Muscle of arm (tissue), 14 donors: ENCODE data around the gene UBL7. TPM values are rescaled to one million over a fixed set of nuclear protein-coding genes. Genes with fewer than 3 reads are reported as not detected.
"Not testable (repeated sequence)": the region's sequence is repeated elsewhere in the genome, so short reads cannot be mapped to it uniquely, and the experiment has no call there.

Source experiments
- DNase-seq: peaks from one replicate; pipeline ENCODE4 v3.0.0-alpha.2; 2013
- long read RNA-seq, 11 donors: transcript quantifications; one replicate each; lab custom pipeline, GENCODE V29; 2026
- polyA plus RNA-seq, 12 donors: library from polyadenylated mRNA; unstranded; fragments of 120-200 nt; gene quantifications; one replicate each; pipeline ENCODE4 v1.2.1, GENCODE V29; 2013; ENCODE audit not compliant: insufficient read length in 12 of 12

UBL7 gene
- 10 to 100 TPM in 11 of 12 donors, not detected in 1; 24.7 to 45.8 (median 32.4) TPM for polyA plus RNA-seq
- long read RNA-seq, donor 1, transcript UBL7-201 (11 exons, 1,360 nt) = minor isoform, 8 of 17 reads
- long read RNA-seq, donor 1, transcript UBL7-202 (11 exons, 1,427 nt) = major isoform, 9 of 17 reads
- long read RNA-seq, donor 1, partial matches to known transcripts = 0 of 17 reads
- long read RNA-seq, donor 1, other reads (novel, unspliced or antisense) = 0 of 17 reads
- long read RNA-seq, donor 2, transcript UBL7-202 (11 exons, 1,427 nt) = major isoform, 7 of 13 reads
- long read RNA-seq, donor 2, partial matches to known transcripts = 0 of 13 reads
- long read RNA-seq, donor 2, other reads (novel, unspliced or antisense) = 0 of 13 reads
- long read RNA-seq, donor 3, partial matches to known transcripts = 0 of 4 reads
- long read RNA-seq, donor 3, other reads (novel, unspliced or antisense) = 0 of 4 reads
- long read RNA-seq, donor 4, partial matches to known transcripts = 0 of 3 reads
- long read RNA-seq, donor 4, other reads (novel, unspliced or antisense) = 0 of 3 reads
- long read RNA-seq, donor 5, transcript UBL7-202 (11 exons, 1,427 nt) = major isoform, 9 of 18 reads
- long read RNA-seq, donor 5, partial matches to known transcripts = 0 of 18 reads
- long read RNA-seq, donor 5, other reads (novel, unspliced or antisense) = 5 of 18 reads
- long read RNA-seq, donor 6, partial matches to known transcripts = 0 of 7 reads
- long read RNA-seq, donor 6, other reads (novel, unspliced or antisense) = 0 of 7 reads
- long read RNA-seq, donor 7, partial matches to known transcripts = 0 of 6 reads
- long read RNA-seq, donor 7, other reads (novel, unspliced or antisense) = 0 of 6 reads
- long read RNA-seq, donor 8, transcript UBL7-202 (11 exons, 1,427 nt) = major isoform, 7 of 13 reads
- long read RNA-seq, donor 8, partial matches to known transcripts = 0 of 13 reads
- long read RNA-seq, donor 8, other reads (novel, unspliced or antisense) = 0 of 13 reads
- long read RNA-seq, donor 9, transcript UBL7-202 (11 exons, 1,427 nt) = major isoform, 5 of 9 reads
- long read RNA-seq, donor 9, partial matches to known transcripts = 0 of 9 reads
- long read RNA-seq, donor 9, other reads (novel, unspliced or antisense) = 0 of 9 reads
- long read RNA-seq, donor 10, transcript UBL7-201 (11 exons, 1,360 nt) = major isoform, 10 of 13 reads
- long read RNA-seq, donor 10, partial matches to known transcripts = 0 of 13 reads
- long read RNA-seq, donor 10, other reads (novel, unspliced or antisense) = 0 of 13 reads
- long read RNA-seq, donor 11, transcript UBL7-201 (11 exons, 1,360 nt) = major isoform, 5 of 10 reads
- long read RNA-seq, donor 11, transcript UBL7-202 (11 exons, 1,427 nt) = major isoform, 5 of 10 reads
- long read RNA-seq, donor 11, partial matches to known transcripts = 0 of 10 reads
- long read RNA-seq, donor 11, other reads (novel, unspliced or antisense) = 0 of 10 reads

DNA sequence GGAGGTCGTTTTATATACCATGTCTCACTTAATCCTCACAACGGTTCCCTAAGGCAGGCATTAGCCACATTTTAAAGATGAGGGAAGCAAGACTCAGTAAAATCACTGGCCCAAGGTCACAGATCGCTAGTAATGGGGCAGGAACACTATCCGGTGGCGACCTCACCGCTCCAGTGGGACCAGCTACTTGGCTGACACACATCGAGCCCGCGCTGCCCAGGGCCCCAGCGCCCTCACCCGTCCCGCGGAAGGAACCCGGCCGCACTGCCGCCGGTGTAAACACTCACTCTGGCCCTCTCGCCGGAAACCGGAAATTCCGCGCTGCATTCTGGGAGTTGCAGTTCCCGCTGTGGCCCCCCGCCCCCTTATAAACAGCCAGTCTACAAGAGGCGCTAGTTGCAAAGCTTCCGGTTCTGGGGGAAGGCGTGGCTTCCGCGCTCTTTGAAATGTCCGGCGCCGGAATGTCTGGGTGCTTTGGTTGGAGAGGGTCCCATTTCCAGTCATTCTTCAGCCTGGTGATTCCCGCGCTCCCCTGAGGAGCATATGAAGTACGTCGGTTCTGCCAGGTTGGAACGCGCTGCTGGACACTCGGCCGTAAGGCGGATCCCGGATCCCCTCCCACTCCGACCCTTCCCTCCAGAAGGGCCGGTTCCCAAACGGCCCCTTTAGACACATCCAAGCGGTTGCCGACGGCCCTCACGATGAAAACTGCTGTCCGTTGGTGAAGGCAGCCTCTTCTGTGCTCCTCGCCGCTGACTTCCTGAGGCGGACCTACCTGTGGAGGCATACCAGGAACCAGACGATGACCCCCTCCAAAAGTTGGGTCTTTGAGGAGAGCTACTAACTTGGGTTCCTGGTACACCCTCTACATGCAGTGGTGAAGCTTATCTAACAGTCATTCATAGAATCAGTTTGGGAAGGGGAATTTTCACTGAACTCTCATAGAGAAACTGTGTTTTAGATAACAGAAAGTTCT lies at the start of gene UBL7:
Gene UBL7, minus strand, starts transcription at position 290 of the 976 bp plus-strand sequence. CDS start 2,293 bp downstream, outside the sequence.
- peak; percentile 95 for DNase-seq

DNA sequence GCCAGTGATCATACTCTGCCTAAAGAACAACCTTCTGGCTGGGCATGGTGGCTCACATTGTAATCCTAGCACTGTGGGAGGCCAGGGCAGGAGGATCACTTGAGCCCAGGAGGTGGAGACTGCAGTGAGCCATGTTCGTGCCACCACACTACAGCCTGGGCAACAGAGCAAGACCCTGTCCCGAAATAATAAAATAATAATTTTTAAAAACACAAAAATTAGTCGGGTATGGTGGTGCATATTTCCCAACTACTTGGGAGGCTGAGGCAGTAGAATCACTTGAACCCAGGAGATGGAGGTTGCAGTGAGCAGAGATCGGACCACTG lies 45.5 kb upstream of the UBL7 start:
- DNase-seq = no peak

DNA sequence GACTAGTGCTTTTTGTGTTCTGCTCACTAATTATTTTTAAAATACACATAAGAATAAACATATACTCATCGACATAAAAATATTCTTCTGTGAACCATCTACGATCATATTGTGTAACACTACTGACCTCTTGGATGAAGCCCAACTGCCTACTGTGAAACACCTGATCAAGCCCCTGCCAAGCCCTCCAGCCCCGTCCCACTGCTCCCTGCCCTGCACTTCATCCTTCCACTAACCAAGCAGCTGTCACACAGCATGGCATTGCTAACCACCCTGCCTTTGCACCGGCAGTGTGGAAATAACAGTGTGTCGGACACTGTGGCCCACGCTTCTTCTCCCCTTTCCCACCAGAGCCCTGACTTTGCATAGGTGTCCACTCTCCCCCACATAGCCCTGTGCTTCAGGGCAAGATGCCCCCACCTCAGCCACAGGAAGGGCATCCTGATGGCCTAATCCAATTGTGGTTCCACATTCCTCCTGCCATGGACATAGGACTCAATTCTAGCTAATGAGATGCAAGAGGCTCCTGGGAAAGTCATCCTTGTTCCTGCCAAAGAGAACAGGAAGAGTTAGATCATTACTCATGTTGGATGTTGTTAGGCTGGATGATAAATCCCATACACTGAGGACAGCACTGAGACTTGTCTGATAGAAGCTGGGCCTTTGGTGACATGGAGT lies 45.0 kb upstream of the UBL7 start:
- DNase-seq = no peak

- DNase-seq = no peak
Observed at GRCh38 chr15:74504836-74505235, 43.9 kb upstream of the UBL7 start.

DNA sequence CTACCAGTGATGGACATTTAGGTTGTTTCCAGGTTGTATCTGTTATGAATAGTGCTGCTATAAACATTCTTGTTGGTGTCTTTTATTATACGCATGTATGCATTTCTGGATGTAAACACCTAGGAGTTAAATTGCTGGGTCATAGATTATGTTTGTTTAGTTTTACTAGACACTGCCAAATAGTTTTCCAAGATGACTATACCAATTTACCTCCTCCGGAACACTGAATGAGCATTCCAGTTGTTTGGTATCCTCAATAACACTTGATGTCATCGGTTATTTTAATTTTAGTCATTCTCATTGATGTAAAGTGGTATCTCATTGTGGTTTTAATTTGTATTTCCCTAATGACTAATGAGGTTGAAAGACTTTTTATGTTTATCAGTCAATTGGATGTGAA lies 43.5 kb upstream of the UBL7 start:
- no peak for DNase-seq

- no peak for DNase-seq
Observed at GRCh38 chr15:74502301-74502700, 41.3 kb upstream of the UBL7 start.

DNA sequence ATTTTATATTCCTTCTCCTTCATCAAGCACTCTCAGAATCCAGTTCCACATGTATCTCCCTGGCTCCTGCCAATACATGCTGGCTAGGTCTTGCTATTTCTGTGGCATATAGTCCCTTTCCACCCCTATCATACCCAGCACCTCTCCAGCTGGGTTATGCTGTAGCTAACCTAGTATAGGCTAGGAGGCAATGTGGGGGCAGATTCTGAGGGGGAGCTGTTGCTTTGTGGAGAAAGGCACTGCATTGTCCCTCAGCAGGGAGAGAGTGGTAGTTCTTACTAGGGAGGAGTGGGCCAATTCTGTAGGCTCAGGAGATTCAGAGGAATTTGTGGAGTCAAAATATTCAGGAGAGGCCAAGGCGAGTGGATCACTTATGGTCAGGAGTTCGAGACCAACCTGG lies 39.4 kb upstream of the UBL7 start:
- no peak for DNase-seq

- DNase-seq = no peak
Observed at GRCh38 chr15:74499366-74499765, 38.4 kb upstream of the UBL7 start.

DNA sequence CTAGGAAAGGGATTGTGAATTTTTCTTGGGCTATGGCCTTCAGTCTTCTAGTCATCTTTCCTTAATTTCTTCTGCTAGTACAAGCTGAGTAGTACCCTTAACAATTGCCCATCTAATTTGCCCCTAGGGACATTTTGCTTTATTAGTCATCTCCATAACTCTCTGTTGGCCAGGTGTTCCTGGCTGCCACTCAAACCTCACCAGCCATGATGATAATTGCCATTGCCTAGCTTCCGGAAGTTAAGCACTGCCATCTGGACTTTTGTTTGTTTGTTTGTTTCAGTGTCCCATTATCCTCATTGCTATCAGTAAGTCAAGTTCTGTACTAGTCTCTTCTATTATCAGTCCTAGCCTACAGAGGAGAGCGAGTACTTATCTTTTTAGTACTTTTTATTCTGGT lies 36.6 kb upstream of the UBL7 start:
- no peak for DNase-seq

GRCh38 chr15:74496648-74497047 lies 35.7 kb upstream of the UBL7 start:
- no peak for DNase-seq

GRCh38 chr15:74490339-74490689 lies 29.4 kb upstream of the UBL7 start:
- DNase-seq = no peak

- DNase-seq = peak; percentile 31
Observed at GRCh38 chr15:74489518-74490338, 28.8 kb upstream of the UBL7 start.

DNA sequence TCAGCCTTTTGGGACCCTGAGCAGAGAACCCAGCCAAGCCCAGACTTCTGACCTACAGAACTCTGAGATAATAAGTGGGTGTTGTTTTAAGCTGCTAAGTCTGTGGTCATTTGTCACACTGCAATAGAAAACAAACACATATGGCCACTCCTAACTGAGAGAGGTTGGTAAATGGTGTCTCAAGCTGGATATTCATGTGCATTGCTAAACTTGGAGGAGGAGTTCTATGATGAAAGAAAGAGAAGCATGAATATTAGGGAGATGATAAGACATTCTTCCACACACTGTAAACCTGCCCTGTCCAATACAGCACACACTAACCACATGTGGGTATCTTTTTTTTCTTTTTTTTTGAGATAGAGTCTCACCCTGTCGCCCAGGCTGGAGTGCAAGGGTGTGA lies 27.8 kb upstream of the UBL7 start:
- no peak for DNase-seq

GRCh38 chr15:74482661-74483060 lies 21.7 kb upstream of the UBL7 start:
- DNase-seq = no peak

- not testable (repeated sequence) for DNase-seq
Observed at GRCh38 chr15:74480364-74480763, 19.4 kb upstream of the UBL7 start.

DNA sequence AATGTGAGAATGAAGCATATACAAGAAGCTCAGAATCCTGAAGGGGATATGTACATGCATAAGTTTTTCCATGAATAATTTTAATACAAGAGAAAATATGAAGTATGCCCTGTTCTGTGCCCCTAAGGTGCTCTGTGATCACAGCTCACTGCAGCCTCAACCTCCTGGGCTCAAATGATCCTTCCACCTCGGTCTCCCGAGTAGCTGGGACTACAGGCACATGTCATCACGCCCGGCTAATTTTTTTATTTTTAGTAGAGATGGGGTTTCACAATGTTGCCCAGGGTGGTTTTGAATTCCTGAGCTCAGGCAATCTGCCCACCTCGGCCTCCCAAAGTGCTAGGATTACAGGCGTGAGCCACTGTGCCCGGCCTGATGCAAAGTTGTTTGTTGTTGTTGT lies 10.7 kb upstream of the UBL7 start:
- not testable (repeated sequence) for DNase-seq

- no peak for DNase-seq
Observed at GRCh38 chr15:74470631-74471395, 9.9 kb upstream of the UBL7 start.

- no peak for DNase-seq
Observed at GRCh38 chr15:74468341-74469032, 7.5 kb upstream of the UBL7 start.
